OCI-LY3 (cell line): ENCODE data around the gene TOM1L2.

Experiments
- H2AFZ ChIP-seq: fragments of 200-600, 300-600 bp; shearing (Covaris generic); 2 replicates; pipeline ENCODE4 v1.6.0; 2014; ENCODE audit warnings: antibody characterized with exemption, low read depth, low read length
- H3K27ac ChIP-seq: fragments of 200-600, 300-600 bp; sonication (generic); 2 replicates; pipeline ENCODE4 v1.5.1; 2014; ENCODE audit warnings: mild to moderate bottlenecking, low read length, moderate library complexity, mixed read lengths
- H3K27me3 ChIP-seq: fragments of 200-600, 300-600 bp; sonication (generic); 2 replicates; pipeline ENCODE4 v1.6.1; 2014; ENCODE audit warnings: low read depth, low read length, mixed read lengths
- H3K36me3 ChIP-seq: fragments of 200-600, 300-600 bp; sonication (generic); replicated peaks from 2 replicates; pipeline ENCODE3; 2014; ENCODE audit warnings: low read depth, low read length, mixed read lengths
- H3K4me1 ChIP-seq: fragments of 300-600, 200-600 bp; sonication (generic); 2 replicates; pipeline ENCODE4 v1.6.1; 2014; ENCODE audit warnings: low read length, mixed read lengths
- H3K4me2 ChIP-seq: fragments of 200-600, 300-600 bp; sonication (generic); 2 replicates; pipeline ENCODE4 v1.6.1; 2014; ENCODE audit warnings: low read length, mixed read lengths
- H3K4me3 ChIP-seq: fragments of 300-600, 200-600 bp; sonication (generic); 2 replicates; pipeline ENCODE4 v1.5.1; 2014; ENCODE audit warnings: antibody characterized with exemption, mild to moderate bottlenecking, low read length, moderate library complexity
- H3K79me2 ChIP-seq: fragments of 300-600, 200-600 bp; shearing (Covaris generic); 2 replicates; pipeline ENCODE4 v1.6.1; 2014; ENCODE audit warnings: mild to moderate bottlenecking, low read length, mixed read lengths
- H3K9ac ChIP-seq: fragments of 300-600, 200-600 bp; shearing (Covaris generic); 2 replicates; pipeline ENCODE4 v1.6.0; 2014; ENCODE audit warnings: mild to moderate bottlenecking, low read length, moderate library complexity
- H3K9me3 ChIP-seq: fragments of 200-600, 300-600 bp; shearing (Covaris generic); 2 replicates; pipeline ENCODE4 v1.6.1; 2014; ENCODE audit warnings: low read length, mixed read lengths; ENCODE audit not compliant: insufficient read depth
- H4K20me1 ChIP-seq: fragments of 200-600, 300-600 bp; sonication (generic); 2 replicates; pipeline ENCODE4 v1.6.1; 2016; ENCODE audit warnings: low read length, mixed read lengths; ENCODE audit not compliant: insufficient read depth
- EZH2phosphoT487 ChIP-seq: fragments of 200-600 bp; shearing (Covaris generic); IDR thresholded peaks from 2 replicates; pipeline ENCODE4 v1.6.1; 2018; ENCODE audit warnings: antibody characterized with exemption, mixed run types, low read depth
- TF ChIP-seq, protein P1 (sequence below): fragments of 200-600, 300-600 bp; sonication (generic); IDR thresholded peaks from 2 replicates; pipeline ENCODE4 v1.5.1; 2014; ENCODE audit warnings: antibody characterized with exemption, low read length, low read depth

Gene TOM1L2

DNA sequence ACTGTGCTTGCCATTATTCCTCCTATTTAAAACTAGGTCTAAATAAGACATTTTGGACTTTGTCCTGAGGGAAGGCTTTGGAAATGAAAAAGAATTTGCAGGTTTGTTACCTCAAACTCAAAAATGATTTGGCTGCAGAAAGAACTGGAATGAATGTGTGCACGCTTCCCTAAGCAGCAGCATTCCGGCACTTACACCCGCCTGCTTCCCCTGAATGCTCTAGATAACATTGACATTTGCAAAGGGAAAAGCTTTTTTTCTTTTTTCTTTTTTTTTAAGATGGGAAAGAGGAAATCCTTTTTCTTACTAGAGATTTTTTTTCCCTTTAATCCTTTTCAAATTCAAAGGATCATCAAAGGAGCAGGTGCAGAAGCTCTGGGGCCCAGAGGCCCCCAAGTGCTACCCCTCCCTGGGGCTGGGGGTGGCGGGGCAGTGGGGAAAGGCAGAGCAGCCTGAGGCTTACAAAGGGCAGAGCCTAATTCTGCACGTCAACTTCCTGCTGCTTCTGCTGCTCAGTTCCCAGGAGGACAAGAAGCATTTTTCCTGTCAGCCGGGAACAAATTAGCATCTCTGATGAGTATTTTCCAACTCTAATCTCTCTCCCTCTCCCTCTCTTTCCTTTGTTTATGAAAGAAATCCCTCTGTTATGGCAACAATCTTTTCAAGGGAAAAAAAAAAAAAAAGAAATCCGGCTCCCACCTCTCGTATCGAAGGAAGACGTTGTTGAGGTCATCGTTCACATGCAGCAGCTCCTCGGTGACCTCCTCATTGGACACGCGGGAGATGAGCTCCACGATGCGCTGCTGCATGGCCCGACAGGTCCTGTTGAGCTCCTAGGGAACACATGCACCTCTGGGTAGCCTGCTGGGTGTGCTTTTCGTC is 103.3 kb downstream of the TOM1L2 start:
- Histone ChIP-seq H3K9ac (no peak overlapping the region), H3K36me3 (no peaks in the 10 kb centered on the region), H3K4me3 (no peak overlapping the region), H3K9me3 (no peaks in the 10 kb centered on the region), H3K79me2 (no peaks in the 10 kb centered on the region), H3K27me3 (no peaks in the 10 kb centered on the region), H3K4me2 (no peak overlapping the region), H2AFZ (no peak overlapping the region), H3K4me1 (0 out of 2 replicates have a peak, but pooled peaks cover 2% of the 10 kb centered on the region), H3K27ac (no peak overlapping the region), H4K20me1 (no peaks in the 10 kb centered on the region)
- TF ChIP-seq, protein P1, sequence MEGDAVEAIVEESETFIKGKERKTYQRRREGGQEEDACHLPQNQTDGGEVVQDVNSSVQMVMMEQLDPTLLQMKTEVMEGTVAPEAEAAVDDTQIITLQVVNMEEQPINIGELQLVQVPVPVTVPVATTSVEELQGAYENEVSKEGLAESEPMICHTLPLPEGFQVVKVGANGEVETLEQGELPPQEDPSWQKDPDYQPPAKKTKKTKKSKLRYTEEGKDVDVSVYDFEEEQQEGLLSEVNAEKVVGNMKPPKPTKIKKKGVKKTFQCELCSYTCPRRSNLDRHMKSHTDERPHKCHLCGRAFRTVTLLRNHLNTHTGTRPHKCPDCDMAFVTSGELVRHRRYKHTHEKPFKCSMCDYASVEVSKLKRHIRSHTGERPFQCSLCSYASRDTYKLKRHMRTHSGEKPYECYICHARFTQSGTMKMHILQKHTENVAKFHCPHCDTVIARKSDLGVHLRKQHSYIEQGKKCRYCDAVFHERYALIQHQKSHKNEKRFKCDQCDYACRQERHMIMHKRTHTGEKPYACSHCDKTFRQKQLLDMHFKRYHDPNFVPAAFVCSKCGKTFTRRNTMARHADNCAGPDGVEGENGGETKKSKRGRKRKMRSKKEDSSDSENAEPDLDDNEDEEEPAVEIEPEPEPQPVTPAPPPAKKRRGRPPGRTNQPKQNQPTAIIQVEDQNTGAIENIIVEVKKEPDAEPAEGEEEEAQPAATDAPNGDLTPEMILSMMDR: no peak
- no peak for TF ChIP-seq EZH2phosphoT487

DNA sequence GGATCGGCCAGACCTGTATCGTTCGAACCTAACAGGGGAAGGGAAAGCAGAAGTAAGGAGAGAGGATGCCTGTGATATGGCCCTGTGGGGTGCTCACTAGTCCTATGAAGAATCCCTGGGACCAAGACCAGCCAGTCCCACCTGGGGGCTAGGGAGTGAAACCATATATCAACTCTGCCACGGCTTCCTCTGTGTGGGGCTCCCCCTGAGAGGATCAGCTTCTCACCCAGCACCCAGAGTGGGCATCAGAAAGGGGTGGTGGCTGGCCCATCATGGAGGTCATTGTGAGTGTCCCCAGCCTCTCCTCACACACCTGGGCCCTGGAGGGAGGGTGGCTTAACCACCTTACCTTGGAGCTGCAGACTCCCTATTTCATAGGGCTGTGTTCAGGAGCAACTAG is 105.3 kb downstream of the TOM1L2 start:
- no peaks in the 10 kb centered on the region for H3K9me3 ChIP-seq
- H3K27ac ChIP-seq: no peak overlapping the region
- H3K9ac ChIP-seq: no peak overlapping the region
- H3K27me3 ChIP-seq: no peaks in the 10 kb centered on the region
- no peaks in the 10 kb centered on the region for H3K79me2 ChIP-seq
- TF ChIP-seq, protein P1: no peak
- TF ChIP-seq EZH2phosphoT487: no peak
- H2AFZ ChIP-seq: no peak overlapping the region
- no peak overlapping the region for H3K4me3 ChIP-seq
- no peak overlapping the region for H3K4me2 ChIP-seq
- no peaks in the 10 kb centered on the region for H4K20me1 ChIP-seq
- no peaks in the 10 kb centered on the region for H3K36me3 ChIP-seq
- H3K4me1 ChIP-seq: 0 out of 2 replicates have a peak, but pooled peaks cover 2% of the 10 kb centered on the region

DNA sequence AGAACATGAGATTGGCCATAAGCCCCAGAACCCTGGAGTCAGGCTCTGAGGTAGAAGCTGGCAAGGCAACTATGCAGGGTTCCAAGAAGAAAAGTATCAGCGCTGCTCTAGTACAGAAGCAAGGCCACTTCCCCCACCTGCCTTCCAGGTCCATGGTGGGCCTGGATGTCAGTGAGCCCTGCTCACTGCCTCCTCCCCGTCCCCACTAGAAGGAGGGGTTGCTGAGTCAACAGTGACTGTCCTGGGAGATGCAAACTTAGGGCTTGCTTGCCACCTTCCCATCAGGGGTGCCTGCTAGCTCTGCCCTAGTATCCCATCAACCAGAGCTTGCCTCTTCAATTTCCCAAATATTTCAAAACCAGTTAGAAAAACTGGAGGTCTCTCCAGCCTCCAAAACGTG is 105.8 kb downstream of the TOM1L2 start:
- Histone ChIP-seq H3K27ac (no peak overlapping the region), H3K4me1 (0 out of 2 replicates have a peak, but pooled peaks cover 2% of the 10 kb centered on the region), H3K36me3 (no peaks in the 10 kb centered on the region), H3K4me3 (no peak overlapping the region), H3K4me2 (no peak overlapping the region), H2AFZ (no peak overlapping the region), H4K20me1 (no peaks in the 10 kb centered on the region), H3K27me3 (no peaks in the 10 kb centered on the region), H3K9ac (no peak overlapping the region), H3K79me2 (no peaks in the 10 kb centered on the region), H3K9me3 (no peaks in the 10 kb centered on the region)
- TF ChIP-seq EZH2phosphoT487: no peak
- TF ChIP-seq, protein P1: no peak

DNA sequence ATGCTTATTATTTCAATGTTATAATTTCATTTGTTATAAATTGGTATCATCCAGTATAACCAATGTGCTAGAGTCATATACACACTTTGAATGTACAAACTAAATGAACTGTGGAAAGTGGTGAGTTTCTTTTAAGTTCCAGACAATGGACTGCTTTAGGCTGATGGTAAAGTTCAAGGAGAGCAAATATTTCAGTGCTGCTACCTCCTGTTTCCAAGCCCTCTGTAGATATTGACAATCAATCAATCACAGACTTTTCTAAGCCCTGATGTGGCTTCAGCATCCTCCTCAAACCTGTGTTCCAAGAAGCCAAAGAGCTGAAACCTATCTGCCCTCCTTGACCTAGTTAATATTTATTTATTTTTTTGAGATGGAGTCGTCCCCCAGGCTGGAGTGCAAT is 107.2 kb downstream of the TOM1L2 start:
- no peak overlapping the region for H3K27ac ChIP-seq
- no peak overlapping the region for H3K9ac ChIP-seq
- H3K79me2 ChIP-seq: no peaks in the 10 kb centered on the region
- H3K9me3 ChIP-seq: no peaks in the 10 kb centered on the region
- TF ChIP-seq, protein P1: no peak
- no peak for TF ChIP-seq EZH2phosphoT487
- H3K36me3 ChIP-seq: no peaks in the 10 kb centered on the region
- no peak overlapping the region for H3K4me2 ChIP-seq
- H3K4me3 ChIP-seq: no peak overlapping the region
- no peaks in the 10 kb centered on the region for H4K20me1 ChIP-seq
- no peaks in the 10 kb centered on the region for H3K27me3 ChIP-seq
- no peak overlapping the region for H2AFZ ChIP-seq
- no peaks in the 10 kb centered on the region for H3K4me1 ChIP-seq
